Fibroblast of upper back skin (primary cell): Measurements from ENCODE around the gene TRPV5.

Experiments used
- DNase-seq: peaks from one replicate; pipeline ENCODE4 v3.0.0-alpha.2; 2013

TRPV5 gene

GRCh38 chr7:142868986-142869415, 64.5 kb downstream of the TRPV5 start:
- DNase-seq, result no peak

GRCh38 chr7:142868188-142868985, 65.2 kb downstream of the TRPV5 start:
- DNase-seq, result no peak

DNA sequence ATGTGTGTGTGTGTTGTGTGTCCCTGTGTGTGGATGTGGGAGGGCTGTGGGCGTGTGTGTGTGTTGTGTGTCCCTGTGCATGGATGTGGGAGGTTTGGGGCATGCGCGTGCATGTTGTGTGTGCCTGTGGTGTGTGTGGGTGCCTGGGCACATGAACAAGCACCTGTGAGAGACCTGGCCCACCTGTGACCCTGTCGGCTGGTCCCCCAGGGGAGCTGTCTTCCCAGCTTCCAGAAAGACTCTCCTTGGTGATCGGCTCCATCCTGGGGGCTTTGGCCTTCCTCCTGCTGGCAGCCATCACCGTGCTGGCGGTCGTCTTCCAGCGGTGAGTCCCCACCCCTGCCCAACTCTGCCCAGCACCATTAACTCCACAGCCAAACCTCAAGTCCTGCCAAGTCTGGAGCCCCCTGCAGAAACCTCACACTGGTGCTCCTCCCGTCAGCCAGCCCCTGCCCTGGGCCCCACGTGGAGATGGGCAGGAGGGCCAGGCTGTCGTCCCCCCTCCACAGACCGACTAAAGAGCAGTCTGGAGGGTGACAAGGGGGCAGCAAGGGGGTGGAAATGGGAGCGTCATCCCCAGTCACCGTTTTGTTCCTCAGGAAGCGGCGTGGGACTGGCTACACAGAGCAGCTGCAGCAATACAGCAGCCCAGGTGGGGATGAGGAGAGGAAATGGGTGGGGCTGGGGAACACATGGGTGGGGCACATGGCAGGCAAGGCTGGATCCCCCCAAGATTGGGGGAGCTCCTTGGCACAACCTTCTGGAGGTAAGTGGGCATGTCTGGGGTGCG, 66.0 kb downstream of the TRPV5 start:
- no peak for DNase-seq

GRCh38 chr7:142867097-142867378, 66.5 kb downstream of the TRPV5 start:
- DNase-seq, result no peak

DNA sequence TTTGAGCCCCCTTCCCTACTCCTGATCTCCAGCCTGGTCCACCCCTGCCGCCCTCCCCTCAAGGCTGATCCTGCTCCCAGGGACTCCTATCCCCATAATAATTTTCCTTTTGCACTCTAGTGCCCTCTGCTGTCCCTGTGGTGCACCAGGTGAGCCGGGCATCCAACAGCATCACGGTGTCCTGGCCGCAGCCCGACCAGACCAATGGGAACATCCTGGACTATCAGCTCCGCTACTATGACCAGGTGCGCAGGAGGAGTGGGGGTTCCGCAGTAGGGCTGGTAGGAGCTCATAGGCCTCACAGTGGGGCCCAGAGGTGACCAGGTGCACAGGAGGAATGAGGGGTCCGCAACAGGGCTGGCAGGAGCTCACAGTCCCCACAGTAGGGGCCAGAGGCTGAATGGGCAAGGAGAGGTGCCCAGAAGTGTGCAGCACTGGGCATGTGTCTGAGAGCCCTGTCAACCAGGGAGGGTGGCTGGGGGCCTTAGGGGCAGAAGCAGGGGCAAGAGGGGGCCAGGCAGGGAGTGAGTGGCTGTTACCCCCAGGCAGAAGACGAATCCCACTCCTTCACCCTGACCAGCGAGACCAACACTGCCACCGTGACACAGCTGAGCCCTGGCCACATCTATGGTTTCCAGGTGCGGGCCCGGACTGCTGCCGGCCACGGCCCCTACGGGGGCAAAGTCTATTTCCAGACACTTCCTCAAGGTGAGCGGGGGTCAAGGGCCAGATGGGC, 67.0 kb downstream of the TRPV5 start:
- DNase-seq, result peak; percentile 5

- no peak for DNase-seq
Observed at GRCh38 chr7:142865766-142866165, 67.8 kb downstream of the TRPV5 start.

DNA sequence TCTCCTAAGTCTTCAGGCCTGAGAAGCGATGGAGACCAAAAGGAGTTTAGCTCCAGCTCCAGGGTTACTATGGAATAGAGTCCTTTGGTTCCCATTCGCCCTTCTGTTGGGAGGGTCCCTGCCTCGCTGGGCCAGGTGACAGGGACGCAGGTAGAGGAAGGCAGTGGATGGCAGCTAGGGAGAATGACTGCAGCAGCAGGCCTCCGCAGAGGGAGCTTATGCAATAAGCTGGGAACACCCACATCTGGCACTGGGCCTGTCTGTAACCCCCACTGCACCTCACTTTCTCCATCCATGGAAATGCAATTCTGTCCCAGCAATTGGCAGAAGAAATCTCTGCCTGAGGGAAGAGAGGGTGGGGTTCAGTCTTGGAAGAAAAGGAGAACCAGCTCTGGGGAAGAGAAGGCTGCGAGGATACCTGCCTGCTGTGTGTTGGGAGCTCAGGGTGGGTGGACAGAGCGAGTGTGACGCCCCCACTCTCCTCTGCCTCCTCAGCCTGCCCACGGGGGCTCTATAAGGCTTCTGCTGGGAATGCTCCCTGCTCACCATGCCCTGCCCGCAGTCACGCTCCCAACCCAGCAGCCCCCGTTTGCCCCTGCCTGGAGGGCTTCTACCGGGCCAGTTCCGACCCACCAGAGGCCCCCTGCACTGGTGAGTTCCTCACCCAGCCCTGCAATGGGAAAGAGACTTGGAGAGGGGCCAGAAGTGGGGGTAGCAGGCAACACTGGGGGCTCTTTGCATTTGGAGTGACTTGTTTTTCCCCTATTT, 68.4 kb downstream of the TRPV5 start:
- DNase-seq, result no peak

DNA sequence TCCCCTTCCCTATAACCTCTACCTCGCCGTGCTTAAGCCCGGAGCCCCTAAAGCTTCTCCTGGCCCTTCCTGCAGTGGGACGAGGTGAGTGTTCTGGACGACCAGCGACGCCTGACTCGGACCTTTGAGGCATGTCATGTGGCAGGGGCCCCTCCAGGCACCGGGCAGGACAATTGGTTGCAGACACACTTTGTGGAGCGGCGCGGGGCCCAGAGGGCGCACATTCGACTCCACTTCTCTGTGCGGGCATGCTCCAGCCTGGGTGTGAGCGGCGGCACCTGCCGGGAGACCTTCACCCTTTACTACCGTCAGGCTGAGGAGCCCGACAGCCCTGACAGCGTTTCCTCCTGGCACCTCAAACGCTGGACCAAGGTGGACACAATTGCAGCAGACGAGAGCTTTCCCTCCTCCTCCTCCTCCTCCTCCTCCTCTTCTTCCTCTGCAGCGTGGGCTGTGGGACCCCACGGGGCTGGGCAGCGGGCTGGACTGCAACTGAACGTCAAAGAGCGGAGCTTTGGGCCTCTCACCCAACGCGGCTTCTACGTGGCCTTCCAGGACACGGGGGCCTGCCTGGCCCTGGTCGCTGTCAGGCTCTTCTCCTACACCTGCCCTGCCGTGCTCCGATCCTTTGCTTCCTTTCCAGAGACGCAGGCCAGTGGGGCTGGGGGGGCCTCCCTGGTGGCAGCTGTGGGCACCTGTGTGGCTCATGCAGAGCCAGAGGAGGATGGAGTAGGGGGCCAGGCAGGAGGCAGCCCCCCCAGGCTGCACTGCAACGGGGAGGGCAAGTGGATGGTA, 69.5 kb downstream of the TRPV5 start:
- no peak for DNase-seq

DNA sequence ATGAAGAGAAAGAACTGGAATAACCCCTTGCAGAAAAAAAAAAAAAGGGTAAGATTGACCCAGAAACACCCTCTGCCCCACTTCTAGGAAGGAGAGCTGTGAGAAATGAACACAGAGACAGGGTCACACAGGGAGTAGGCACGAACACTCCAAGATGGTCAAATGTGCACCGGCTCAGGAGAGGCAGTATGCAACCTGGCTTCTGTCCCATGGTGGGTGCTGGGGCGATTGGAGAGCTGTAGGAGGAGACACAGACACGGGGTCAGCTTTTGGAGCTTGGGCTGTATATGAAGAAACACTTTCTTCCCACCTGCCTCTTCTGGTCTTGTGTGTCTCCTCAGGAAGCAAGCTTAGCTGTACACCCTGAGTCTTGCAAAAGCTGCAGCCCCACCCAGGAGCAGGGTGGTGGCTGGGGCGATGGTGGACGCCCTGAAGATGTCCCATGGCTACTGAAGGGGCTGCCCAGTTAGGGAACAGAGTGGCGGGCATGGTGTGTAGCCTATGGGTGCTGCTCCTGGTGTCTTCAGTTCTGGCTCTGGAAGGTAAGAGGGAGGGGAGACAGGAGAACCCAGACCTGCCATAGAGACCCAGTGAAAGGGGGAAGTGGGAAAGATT, 70.7 kb downstream of the TRPV5 start:
- DNase-seq, result no peak

DNA sequence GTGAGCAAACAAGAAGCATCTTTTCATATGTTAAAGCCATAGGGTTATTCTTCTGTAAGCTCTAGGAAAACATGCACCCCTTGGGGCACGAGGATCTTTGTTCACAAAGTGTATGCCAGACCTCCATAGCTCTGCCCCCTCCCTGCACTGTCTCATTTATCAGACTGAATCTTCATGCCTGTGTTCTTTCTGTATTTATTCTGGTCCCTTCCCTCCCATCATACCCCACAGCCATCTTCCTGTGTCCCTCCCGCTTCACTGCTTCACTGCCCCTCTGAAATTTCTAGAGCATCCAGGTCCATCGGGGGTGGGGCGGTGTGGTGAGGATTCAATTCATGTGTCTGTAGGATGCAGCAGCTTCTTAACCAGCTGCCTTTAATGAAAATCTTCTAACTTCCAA, 71.2 kb downstream of the TRPV5 start:
- DNase-seq, result no peak

GRCh38 chr7:142860968-142861367, 72.6 kb downstream of the TRPV5 start:
- DNase-seq, result no peak

- DNase-seq, result peak; percentile 44
Observed at GRCh38 chr7:142859829-142860228, 73.7 kb downstream of the TRPV5 start.

GRCh38 chr7:142859411-142859810, 74.1 kb downstream of the TRPV5 start:
- no peak for DNase-seq
